ENCODE data around the gene CKAP2L. TPM values are rescaled to one million over a fixed set of nuclear protein-coding genes. Genes with fewer than 3 reads are reported as not detected.

The CKAP2L gene
- total RNA-seq, 1 donor: 0.81 TPM

DNA sequence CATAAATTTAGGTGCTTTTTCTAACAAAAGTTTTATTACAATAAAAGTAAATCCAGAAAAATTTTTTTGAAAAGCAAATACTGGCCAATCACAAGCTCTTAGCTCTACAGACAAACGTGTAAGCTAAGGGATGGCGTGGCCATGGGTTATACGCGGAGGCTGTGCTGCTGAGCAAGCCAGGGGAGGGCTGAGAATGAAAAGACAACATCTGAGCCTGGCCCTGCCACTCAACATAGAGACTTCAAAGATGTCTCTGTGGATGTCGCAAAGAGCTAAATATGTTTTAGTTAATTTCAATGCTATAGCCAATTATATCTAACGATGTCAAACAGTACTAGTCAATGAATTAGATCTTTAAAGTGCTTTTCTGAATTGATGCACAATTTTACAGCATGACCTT, 76.9 kb downstream of the CKAP2L start:
- DNase-seq (ENCODE audit: low read depth in 2 of 3, low spot score in 2 of 3): no peak

Other genes starting within 250 kb of the CKAP2L start
- gene POLR1B, start 222.1 kb downstream of the CKAP2L start, total RNA-seq: 18.6 TPM
- 29.6 TPM for gene CHCHD5, start 180.0 kb downstream of the CKAP2L start, total RNA-seq
- 32.9 TPM for gene SLC20A1, start 118.7 kb downstream of the CKAP2L start, total RNA-seq
- gene NT5DC4, start 43.6 kb downstream of the CKAP2L start, total RNA-seq: not detected
- under 0.01 TPM for gene IL1A, start 19.9 kb upstream of the CKAP2L start, total RNA-seq
- gene IL1B, start 72.2 kb upstream of the CKAP2L start, total RNA-seq: 279 TPM
- not detected for gene IL37, start 146.6 kb upstream of the CKAP2L start, total RNA-seq
- not detected for gene IL36G, start 213.4 kb upstream of the CKAP2L start, total RNA-seq
- gene IL36A, start 240.8 kb upstream of the CKAP2L start, total RNA-seq: under 0.01 TPM